Activated T-helper 1 cell treated with anti-CD3 and anti-CD28 coated beads, Interleukin-12 subunit alpha, Interleukin-12 subunit beta, Interleukin-2, Interleukin-4 antibody, amounts not matched to agents 30 ng/mL and 10 ng/mL and 1 ng/mL, durations not matched to agents 14 hours and 24 hours and 36 hours (primary cell): Measurements from ENCODE around the gene SH3RF3. TPM values are rescaled to one million over a fixed set of nuclear protein-coding genes. Genes with fewer than 3 reads are reported as not detected.

Experiments
- DNase-seq: peaks from one replicate; pipeline ENCODE4 v3.0.0; 2021; ENCODE audit warnings: low spot score
- H3K27ac Mint-ChIP-seq: one replicate; pipeline ENCODE4 v1.8.0; 2021; ENCODE audit warnings: mild to moderate bottlenecking, mixed read lengths
- H3K27me3 Mint-ChIP-seq: one replicate; pipeline ENCODE4 v1.8.0; 2022; ENCODE audit warnings: mild to moderate bottlenecking, moderate library complexity, mixed read lengths; ENCODE audit not compliant: insufficient read depth
- H3K36me3 Mint-ChIP-seq: one replicate; pipeline ENCODE4 v1.8.0; 2021; ENCODE audit warnings: low read depth, mixed read lengths
- H3K4me1 Mint-ChIP-seq: one replicate; pipeline ENCODE4 v1.8.0; 2021; ENCODE audit warnings: low read depth, mixed read lengths
- H3K4me3 Mint-ChIP-seq: one replicate; pipeline ENCODE4 v1.8.0; 2021; ENCODE audit warnings: mild to moderate bottlenecking, moderate library complexity, mixed read lengths
- H3K9me3 Mint-ChIP-seq: one replicate; pipeline ENCODE4 v1.8.0; 2021; ENCODE audit warnings: mixed read lengths
- intact Hi-C: fragments of 100-400 bp; cut with micrococcal nuclease; formaldehyde crosslinking; loops from one replicate; pipeline ENCODE4 v1.15.1; 2024
- total RNA-seq: library from RNA; stranded (reverse); gene quantifications from 2 replicates; pipeline ENCODE4 v1.2.3, GENCODE V29; 2022

The SH3RF3 gene
- total RNA-seq, 1 donor from 2014 or later = 0.39 TPM

- Mint-ChIP-seq H3K27me3 (no peaks in the 10 kb centered on the region), H3K4me1 (no peaks in the 10 kb centered on the region), H3K9me3 (peaks cover 43% of the 10 kb centered on the region), H3K27ac (no peak overlapping the region), H3K4me3 (no peak overlapping the region), H3K36me3 (peaks cover 2% of the 10 kb centered on the region)
- intact Hi-C loops = no loop called here
- no peak for DNase-seq
These were observed 311.6 kb downstream of the SH3RF3 start for GRCh38 chr2:109440499-109441156.

GRCh38 chr2:109442715-109443319 is 313.8 kb downstream of the SH3RF3 start:
- H3K4me1 Mint-ChIP-seq = no peaks in the 10 kb centered on the region
- no peaks in the 10 kb centered on the region for H3K27me3 Mint-ChIP-seq
- intact Hi-C loops = no loop called here
- peaks cover 43% of the 10 kb centered on the region for H3K9me3 Mint-ChIP-seq
- H3K27ac Mint-ChIP-seq = no peak overlapping the region
- DNase-seq = no peak
- H3K4me3 Mint-ChIP-seq = no peak overlapping the region
- peaks cover 2% of the 10 kb centered on the region for H3K36me3 Mint-ChIP-seq

GRCh38 chr2:109444916-109445315 is 315.9 kb downstream of the SH3RF3 start:
- peaks cover 41% of the 10 kb centered on the region for H3K9me3 Mint-ChIP-seq
- peaks cover 2% of the 10 kb centered on the region for H3K36me3 Mint-ChIP-seq
- no peaks in the 10 kb centered on the region for H3K4me1 Mint-ChIP-seq
- H3K27ac Mint-ChIP-seq = no peak overlapping the region
- intact Hi-C loops = no loop called here
- no peak overlapping the region for H3K4me3 Mint-ChIP-seq
- no peaks in the 10 kb centered on the region for H3K27me3 Mint-ChIP-seq
- no peak for DNase-seq

GRCh38 chr2:109446278-109447131 is 317.5 kb downstream of the SH3RF3 start:
- H3K4me3 Mint-ChIP-seq = no peak overlapping the region
- H3K27me3 Mint-ChIP-seq = peaks cover 3% of the 10 kb centered on the region
- peaks cover 27% of the 10 kb centered on the region for H3K9me3 Mint-ChIP-seq
- H3K27ac Mint-ChIP-seq = no peak overlapping the region
- H3K4me1 Mint-ChIP-seq = no peaks in the 10 kb centered on the region
- no peak for DNase-seq
- peaks cover 2% of the 10 kb centered on the region for H3K36me3 Mint-ChIP-seq
- intact Hi-C loops = no loop called here

GRCh38 chr2:109447251-109447661 is 318.3 kb downstream of the SH3RF3 start:
- H3K36me3 Mint-ChIP-seq = peaks cover 2% of the 10 kb centered on the region
- H3K27ac Mint-ChIP-seq = no peak overlapping the region
- DNase-seq = no peak
- H3K4me1 Mint-ChIP-seq = no peaks in the 10 kb centered on the region
- intact Hi-C loops = no loop called here
- peaks cover 3% of the 10 kb centered on the region for H3K27me3 Mint-ChIP-seq
- H3K4me3 Mint-ChIP-seq = no peak overlapping the region
- peaks cover 23% of the 10 kb centered on the region for H3K9me3 Mint-ChIP-seq

- Mint-ChIP-seq H3K4me1 (no peaks in the 10 kb centered on the region), H3K27ac (no peak overlapping the region), H3K4me3 (no peak overlapping the region), H3K36me3 (peaks cover 2% of the 10 kb centered on the region), H3K9me3 (peaks cover 18% of the 10 kb centered on the region), H3K27me3 (peaks cover 3% of the 10 kb centered on the region)
- intact Hi-C loops = no loop called here
- no peak for DNase-seq
These were observed 318.8 kb downstream of the SH3RF3 start for GRCh38 chr2:109447776-109448175.

- Mint-ChIP-seq H3K4me1 (no peaks in the 10 kb centered on the region), H3K27ac (no peak overlapping the region), H3K4me3 (no peak overlapping the region), H3K27me3 (peaks cover 3% of the 10 kb centered on the region), H3K36me3 (peaks cover 2% of the 10 kb centered on the region), H3K9me3 (peaks cover 18% of the 10 kb centered on the region)
- no peak for DNase-seq
- intact Hi-C loops = no loop called here
These were observed 319.2 kb downstream of the SH3RF3 start for GRCh38 chr2:109448207-109448606.

- no peak for DNase-seq
- peaks cover under 1% of the 10 kb centered on the region for H3K4me1 Mint-ChIP-seq
- intact Hi-C loops = no loop called here
- peaks cover 12% of the 10 kb centered on the region for H3K9me3 Mint-ChIP-seq
- no peak overlapping the region for H3K4me3 Mint-ChIP-seq
- no peak overlapping the region for H3K27ac Mint-ChIP-seq
- H3K36me3 Mint-ChIP-seq = peaks cover 2% of the 10 kb centered on the region
- H3K27me3 Mint-ChIP-seq = peaks cover 3% of the 10 kb centered on the region
These were observed 320.2 kb downstream of the SH3RF3 start for GRCh38 chr2:109448946-109449788.

- H3K27ac Mint-ChIP-seq = no peak overlapping the region
- intact Hi-C loops = no loop called here
- peaks cover 3% of the 10 kb centered on the region for H3K27me3 Mint-ChIP-seq
- H3K4me1 Mint-ChIP-seq = peaks cover 10% of the 10 kb centered on the region
- DNase-seq = no peak
- no peaks in the 10 kb centered on the region for H3K36me3 Mint-ChIP-seq
- H3K9me3 Mint-ChIP-seq = no peaks in the 10 kb centered on the region
- no peak overlapping the region for H3K4me3 Mint-ChIP-seq
These were observed 321.7 kb downstream of the SH3RF3 start for GRCh38 chr2:109450574-109451273.

- Mint-ChIP-seq H3K4me1 (peaks cover 10% of the 10 kb centered on the region), H3K9me3 (no peaks in the 10 kb centered on the region), H3K27ac (no peak overlapping the region), H3K27me3 (peaks cover 3% of the 10 kb centered on the region), H3K36me3 (no peaks in the 10 kb centered on the region), H3K4me3 (no peak overlapping the region)
- DNase-seq = no peak
- intact Hi-C loops = no loop called here
These were observed 322.7 kb downstream of the SH3RF3 start for GRCh38 chr2:109451671-109452070.

GRCh38 chr2:109452318-109453305 is 323.6 kb downstream of the SH3RF3 start:
- no peak for DNase-seq
- intact Hi-C loops = no loop called here
- Mint-ChIP-seq H3K4me3 (no peak overlapping the region), H3K36me3 (no peaks in the 10 kb centered on the region), H3K27ac (no peak overlapping the region), H3K27me3 (peaks cover 3% of the 10 kb centered on the region), H3K4me1 (peaks cover 10% of the 10 kb centered on the region), H3K9me3 (no peaks in the 10 kb centered on the region)
